ENCODE results near the gene TLR10. TPM values are rescaled to one million over a fixed set of nuclear protein-coding genes. Genes with fewer than 3 reads are reported as not detected.

Gene TLR10
- polyA plus RNA-seq, 1 experiment, result not detected

DNA sequence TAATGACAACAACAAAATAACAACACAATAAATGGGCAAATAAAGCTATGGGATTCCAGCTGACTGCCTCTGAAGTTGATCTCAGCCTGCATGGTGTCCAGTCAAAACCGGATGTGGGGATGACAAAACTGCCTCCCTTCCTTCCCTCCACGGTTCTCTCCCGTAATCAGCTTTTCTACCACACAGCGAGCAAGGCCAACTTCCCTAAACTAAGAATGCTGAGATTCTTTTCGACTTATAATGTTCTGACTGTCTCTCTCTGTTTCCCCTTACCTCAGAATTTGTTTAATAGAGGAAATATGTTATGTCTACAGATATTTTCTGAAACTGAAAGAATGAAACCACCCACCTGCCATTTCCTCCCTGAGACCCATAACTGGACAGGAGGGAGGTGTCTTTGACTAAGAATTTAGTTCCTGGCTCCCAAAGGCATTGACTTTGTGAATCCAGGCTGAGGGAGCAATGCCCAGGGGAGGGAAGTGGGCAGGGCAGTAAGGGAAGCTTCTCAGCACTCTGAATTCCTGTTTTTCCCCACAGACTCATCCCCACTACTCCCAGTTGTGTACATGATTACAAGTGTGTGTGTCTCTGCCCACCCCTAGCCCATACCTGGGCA is 22.8 kb upstream of the TLR10 start:
- POLR2A ChIA-PET, result no interaction called here
- no peaks in the 10 kb centered on the region for H3K36me3 ChIP-seq (ENCODE audit: control insufficient read depth, insufficient read depth, low read length)
- H3K27me3 ChIP-seq (ENCODE audit: control insufficient read depth, insufficient read depth, low read length), result no peaks in the 10 kb centered on the region
- CTCF ChIA-PET, result interaction anchor here (0.6 to 4.6 kb wide), 10 partner anchors 8 to 329 kb away, joined by 3 to 33 read pairs (median 6); partner anchors contain the start of gene TLR10
- no peak for DNase-seq (ENCODE audit: low read depth)
- H3K4me3 ChIP-seq (ENCODE audit: low read depth, low read length), result no peak overlapping the region
- TF ChIP-seq, protein P1, sequence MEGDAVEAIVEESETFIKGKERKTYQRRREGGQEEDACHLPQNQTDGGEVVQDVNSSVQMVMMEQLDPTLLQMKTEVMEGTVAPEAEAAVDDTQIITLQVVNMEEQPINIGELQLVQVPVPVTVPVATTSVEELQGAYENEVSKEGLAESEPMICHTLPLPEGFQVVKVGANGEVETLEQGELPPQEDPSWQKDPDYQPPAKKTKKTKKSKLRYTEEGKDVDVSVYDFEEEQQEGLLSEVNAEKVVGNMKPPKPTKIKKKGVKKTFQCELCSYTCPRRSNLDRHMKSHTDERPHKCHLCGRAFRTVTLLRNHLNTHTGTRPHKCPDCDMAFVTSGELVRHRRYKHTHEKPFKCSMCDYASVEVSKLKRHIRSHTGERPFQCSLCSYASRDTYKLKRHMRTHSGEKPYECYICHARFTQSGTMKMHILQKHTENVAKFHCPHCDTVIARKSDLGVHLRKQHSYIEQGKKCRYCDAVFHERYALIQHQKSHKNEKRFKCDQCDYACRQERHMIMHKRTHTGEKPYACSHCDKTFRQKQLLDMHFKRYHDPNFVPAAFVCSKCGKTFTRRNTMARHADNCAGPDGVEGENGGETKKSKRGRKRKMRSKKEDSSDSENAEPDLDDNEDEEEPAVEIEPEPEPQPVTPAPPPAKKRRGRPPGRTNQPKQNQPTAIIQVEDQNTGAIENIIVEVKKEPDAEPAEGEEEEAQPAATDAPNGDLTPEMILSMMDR (IDR thresholded peaks at IDR 0.05; ENCODE audit: insufficient read depth, low read depth, low read length), result no peak

DNA sequence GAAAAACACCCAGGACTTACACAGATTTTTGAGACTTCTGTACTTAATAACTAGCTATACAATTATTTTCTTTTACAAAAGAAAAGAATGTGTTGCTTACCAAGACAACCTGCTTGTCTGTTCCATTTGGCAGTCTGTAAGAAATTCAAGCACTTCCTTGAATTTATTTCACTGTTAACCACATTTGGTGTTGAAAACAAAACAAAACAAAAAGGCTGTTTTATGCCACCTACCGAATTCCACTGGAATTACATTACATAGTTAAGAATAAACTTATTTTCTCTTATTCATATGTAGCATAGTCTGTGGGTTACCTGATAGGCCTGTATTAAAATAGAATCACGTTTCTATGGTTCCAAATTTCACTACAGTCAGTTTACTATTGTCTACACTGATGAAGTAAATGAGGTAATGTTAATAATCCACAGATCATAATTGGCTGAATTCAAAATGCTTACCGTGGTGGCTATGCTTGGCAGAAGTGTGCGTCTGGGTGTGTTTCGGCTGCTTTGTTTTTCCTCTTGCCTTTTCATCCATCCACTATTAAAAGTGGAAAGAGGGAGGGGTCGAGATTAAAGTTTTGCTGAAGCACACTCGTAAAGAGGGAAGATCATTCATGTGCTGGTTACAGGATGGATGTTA is 22.0 kb upstream of the TLR10 start, which contains the start of gene TLR1:
TSS of gene TLR1 (minus strand) at position 138 of the 642 bp plus-strand sequence. CDS start 5,960 bp downstream, outside the sequence.
- Histone ChIP-seq H3K4me3 (ENCODE audit: low read depth, low read length) (no peak within 1 kb of the TSS), H3K27me3 (ENCODE audit: control insufficient read depth, insufficient read depth, low read length) (no peaks in the 10 kb centered on the region), H3K36me3 (ENCODE audit: control insufficient read depth, insufficient read depth, low read length) (no peaks in the 10 kb centered on the region)
- TF ChIP-seq, protein P1 (IDR thresholded peaks at IDR 0.05; ENCODE audit: insufficient read depth, low read depth, low read length), result peak; percentile 51
- CTCF ChIA-PET, result interaction anchor here (0.6 to 4.6 kb wide), 18 partner anchors 9 to 333 kb away, joined by 3 to 33 read pairs (median 4); partner anchors contain the start of gene TLR10
- POLR2A ChIA-PET, result no interaction called here
- no peak for DNase-seq (ENCODE audit: low read depth)

DNA sequence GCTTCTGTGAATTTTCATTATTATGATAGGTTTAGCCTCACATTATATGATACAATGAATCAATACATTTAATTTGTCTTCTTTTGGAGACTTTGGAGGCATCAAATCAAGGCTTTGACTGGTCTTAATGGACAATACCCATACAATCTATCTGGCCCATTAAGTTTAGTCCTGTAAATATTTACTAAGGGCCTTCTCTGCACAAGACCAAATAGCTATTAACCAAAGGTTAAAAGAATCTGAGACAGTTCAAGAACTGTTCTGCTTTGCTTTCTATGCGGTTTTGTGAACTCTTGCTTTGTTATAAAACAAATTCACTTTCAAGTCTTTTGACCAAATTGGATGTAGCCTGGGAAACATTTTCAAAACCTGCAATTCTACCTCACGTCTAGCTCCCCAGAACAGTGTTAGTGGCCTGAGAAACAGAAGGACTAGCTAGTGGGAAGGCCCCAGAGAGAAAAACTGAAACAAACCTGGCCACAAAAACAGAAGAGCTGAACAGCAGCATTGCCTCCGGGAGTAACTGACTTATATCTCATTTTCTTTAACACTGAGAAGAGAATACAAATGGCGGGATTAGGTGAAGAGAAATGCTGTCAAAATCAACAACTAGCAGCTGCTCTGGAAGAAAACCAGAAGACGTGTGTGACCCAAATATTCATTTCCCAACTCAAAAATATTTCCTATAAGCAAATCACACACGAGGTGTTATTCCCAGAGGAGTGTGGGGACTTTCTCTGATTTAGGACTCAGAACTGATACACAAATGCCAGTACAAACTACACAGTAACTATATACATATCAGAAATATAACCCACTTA is 21.3 kb upstream of the TLR10 start:
- POLR2A ChIA-PET, result no interaction called here
- H3K27me3 ChIP-seq (ENCODE audit: control insufficient read depth, insufficient read depth, low read length), result no peaks in the 10 kb centered on the region
- CTCF ChIA-PET, result interaction anchor here (0.8 to 4.6 kb wide), 15 partner anchors 9 to 334 kb away, joined by 3 to 33 read pairs (median 4); partner anchors contain the start of gene TLR10
- no peak for DNase-seq (ENCODE audit: low read depth)
- no peak overlapping the region for H3K4me3 ChIP-seq (ENCODE audit: low read depth, low read length)
- TF ChIP-seq, protein P1 (IDR thresholded peaks at IDR 0.05; ENCODE audit: insufficient read depth, low read depth, low read length), result no peak
- no peaks in the 10 kb centered on the region for H3K36me3 ChIP-seq (ENCODE audit: control insufficient read depth, insufficient read depth, low read length)

DNA sequence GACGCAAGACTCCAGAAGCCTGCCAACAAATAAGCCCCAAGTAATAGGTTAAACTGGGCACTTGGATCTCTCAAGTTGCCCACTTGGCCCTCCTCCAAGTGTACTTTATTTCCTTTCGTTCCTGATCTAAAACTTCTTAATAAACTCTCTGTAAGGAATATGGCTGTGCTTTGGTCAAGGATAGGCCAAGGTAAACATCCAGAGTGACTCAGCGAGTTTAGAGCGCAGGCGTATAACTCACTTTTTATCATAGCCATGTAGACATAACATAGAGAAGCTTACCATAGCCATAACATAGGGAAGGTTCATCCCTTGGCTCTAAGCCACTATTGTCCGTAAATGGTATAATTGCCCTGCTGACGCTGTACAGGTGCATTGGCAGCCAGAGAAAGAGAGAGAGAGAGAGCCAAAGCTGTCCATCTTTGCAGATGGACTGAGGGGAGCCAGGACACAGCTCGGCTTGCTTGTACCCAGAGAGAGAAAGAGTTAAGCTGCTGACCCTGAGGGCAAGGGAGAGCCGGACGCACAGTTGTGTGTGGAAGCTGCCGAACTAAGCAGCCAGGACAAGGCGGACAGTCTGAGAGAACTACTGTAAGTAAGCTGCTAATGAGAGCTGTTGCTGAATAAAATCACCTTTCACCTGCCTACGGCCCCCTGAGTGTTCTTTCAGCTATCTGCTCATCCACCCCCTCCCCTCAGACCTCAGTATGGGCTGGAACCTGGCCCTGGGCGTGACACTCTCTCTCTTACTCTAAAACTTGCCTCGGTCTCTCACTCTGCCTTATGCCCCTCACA is 20.0 kb upstream of the TLR10 start:
- TF ChIP-seq, protein P1 (IDR thresholded peaks at IDR 0.05; ENCODE audit: insufficient read depth, low read depth, low read length), result no peak
- no peak overlapping the region for H3K4me3 ChIP-seq (ENCODE audit: low read depth, low read length)
- no peaks in the 10 kb centered on the region for H3K36me3 ChIP-seq (ENCODE audit: control insufficient read depth, insufficient read depth, low read length)
- no peak for DNase-seq (ENCODE audit: low read depth)
- ChIA-PET POLR2A (no interaction called here), CTCF (interaction anchor here (0.9 to 4.6 kb wide), 6 partner anchors 12 to 44 kb away, joined by 4 to 33 read pairs (median 9); partner anchors contain the start of gene TLR10)
- no peaks in the 10 kb centered on the region for H3K27me3 ChIP-seq (ENCODE audit: control insufficient read depth, insufficient read depth, low read length)
